Nephron progenitor cell (in vitro differentiated cells): Measurements from ENCODE around the gene ZNF804A.

Experiments used
- DNase-seq: peaks from one replicate; pipeline ENCODE4 v3.0.0; 2021
- H3K27ac Mint-ChIP-seq: 2 replicates; pipeline ENCODE4 v1.8.0; 2021; ENCODE audit warnings: mild to moderate bottlenecking, moderate library complexity, mixed read lengths
- H3K27me3 Mint-ChIP-seq: 2 replicates; pipeline ENCODE4 v1.8.0; 2021; ENCODE audit warnings: mild to moderate bottlenecking, low read depth, mixed read lengths; ENCODE audit not compliant: poor library complexity
- H3K36me3 Mint-ChIP-seq: 2 replicates; pipeline ENCODE4 v1.8.0; 2021; ENCODE audit warnings: low read depth, mixed read lengths
- H3K4me1 Mint-ChIP-seq: 2 replicates; pipeline ENCODE4 v1.8.0; 2021; ENCODE audit warnings: mixed read lengths
- H3K4me3 Mint-ChIP-seq: 2 replicates; pipeline ENCODE4 v1.8.0; 2021; ENCODE audit warnings: mild to moderate bottlenecking, moderate library complexity, mixed read lengths
- H3K9me3 Mint-ChIP-seq: 2 replicates; pipeline ENCODE4 v1.8.0; 2021; ENCODE audit warnings: mild to moderate bottlenecking, moderate library complexity, mixed read lengths
- TF ChIP-seq, protein P1 (sequence below): fragments of 200-600 bp; sonication (generic); IDR thresholded peaks from 2 replicates; pipeline ENCODE4 v1.5.0; 2021; ENCODE audit warnings: antibody characterized with exemption

Gene ZNF804A

GRCh38 chr2:184598316-184599053, at the start of gene ZNF804A:
Gene ZNF804A, plus strand, starts transcription at chr2:184598529. Its CDS starts 431 bp downstream, at chr2:184598960.
- TF ChIP-seq, protein P1, sequence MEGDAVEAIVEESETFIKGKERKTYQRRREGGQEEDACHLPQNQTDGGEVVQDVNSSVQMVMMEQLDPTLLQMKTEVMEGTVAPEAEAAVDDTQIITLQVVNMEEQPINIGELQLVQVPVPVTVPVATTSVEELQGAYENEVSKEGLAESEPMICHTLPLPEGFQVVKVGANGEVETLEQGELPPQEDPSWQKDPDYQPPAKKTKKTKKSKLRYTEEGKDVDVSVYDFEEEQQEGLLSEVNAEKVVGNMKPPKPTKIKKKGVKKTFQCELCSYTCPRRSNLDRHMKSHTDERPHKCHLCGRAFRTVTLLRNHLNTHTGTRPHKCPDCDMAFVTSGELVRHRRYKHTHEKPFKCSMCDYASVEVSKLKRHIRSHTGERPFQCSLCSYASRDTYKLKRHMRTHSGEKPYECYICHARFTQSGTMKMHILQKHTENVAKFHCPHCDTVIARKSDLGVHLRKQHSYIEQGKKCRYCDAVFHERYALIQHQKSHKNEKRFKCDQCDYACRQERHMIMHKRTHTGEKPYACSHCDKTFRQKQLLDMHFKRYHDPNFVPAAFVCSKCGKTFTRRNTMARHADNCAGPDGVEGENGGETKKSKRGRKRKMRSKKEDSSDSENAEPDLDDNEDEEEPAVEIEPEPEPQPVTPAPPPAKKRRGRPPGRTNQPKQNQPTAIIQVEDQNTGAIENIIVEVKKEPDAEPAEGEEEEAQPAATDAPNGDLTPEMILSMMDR: no peak
- H3K9me3 Mint-ChIP-seq: no peaks in the 10 kb centered on the region
- H3K4me3 Mint-ChIP-seq: peak within 1 kb of the TSS; percentile 94
- no peaks in the 10 kb centered on the region for H3K36me3 Mint-ChIP-seq
- H3K4me1 Mint-ChIP-seq: peaks cover 21% of the 10 kb centered on the region
- peak; percentile 80 for DNase-seq
- H3K27me3 Mint-ChIP-seq: peaks cover 33% of the 10 kb centered on the region
- no peak within 1 kb of the TSS for H3K27ac Mint-ChIP-seq

GRCh38 chr2:184549153-184549552, 49.2 kb upstream of the ZNF804A start:
- Mint-ChIP-seq H3K36me3 (no peaks in the 10 kb centered on the region), H3K27me3 (no peaks in the 10 kb centered on the region), H3K4me3 (no peak overlapping the region), H3K27ac (no peak overlapping the region), H3K4me1 (no peaks in the 10 kb centered on the region), H3K9me3 (no peaks in the 10 kb centered on the region)
- DNase-seq: no peak
- TF ChIP-seq, protein P1: no peak

DNA sequence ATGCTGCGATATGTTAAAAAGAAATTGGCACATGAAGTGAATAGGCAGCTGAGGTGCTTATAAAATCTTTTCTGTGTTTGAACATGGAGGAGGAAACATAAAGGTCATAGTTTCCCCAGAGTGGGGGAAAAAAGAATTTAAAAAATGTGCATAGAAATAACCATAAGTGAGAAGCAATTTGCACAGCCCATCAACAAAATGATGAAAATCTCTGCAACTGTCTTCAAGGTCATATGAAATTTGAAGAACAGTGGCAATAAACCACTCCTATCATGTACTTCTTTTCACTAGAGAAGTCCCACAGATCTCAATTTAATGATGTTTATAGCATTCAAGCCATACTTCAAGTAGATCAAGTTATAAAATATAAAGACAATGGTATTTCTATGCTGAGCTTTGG, 46.7 kb upstream of the ZNF804A start:
- TF ChIP-seq, protein P1: no peak
- Mint-ChIP-seq H3K27ac (no peak overlapping the region), H3K36me3 (no peaks in the 10 kb centered on the region), H3K27me3 (no peaks in the 10 kb centered on the region), H3K9me3 (no peaks in the 10 kb centered on the region), H3K4me3 (no peak overlapping the region), H3K4me1 (no peaks in the 10 kb centered on the region)
- DNase-seq: no peak

GRCh38 chr2:184554736-184555135, 43.6 kb upstream of the ZNF804A start:
- Mint-ChIP-seq H3K4me3 (no peak overlapping the region), H3K36me3 (no peaks in the 10 kb centered on the region), H3K4me1 (no peaks in the 10 kb centered on the region), H3K27me3 (peaks cover 2% of the 10 kb centered on the region), H3K27ac (no peak overlapping the region), H3K9me3 (no peaks in the 10 kb centered on the region)
- DNase-seq: no peak
- TF ChIP-seq, protein P1: no peak

- H3K27ac Mint-ChIP-seq: no peak overlapping the region
- no peak for DNase-seq
- no peaks in the 10 kb centered on the region for H3K4me1 Mint-ChIP-seq
- no peaks in the 10 kb centered on the region for H3K36me3 Mint-ChIP-seq
- H3K27me3 Mint-ChIP-seq: peaks cover 2% of the 10 kb centered on the region
- no peaks in the 10 kb centered on the region for H3K9me3 Mint-ChIP-seq
- no peak overlapping the region for H3K4me3 Mint-ChIP-seq
- TF ChIP-seq, protein P1: no peak
These were observed 43.0 kb upstream of the ZNF804A start for GRCh38 chr2:184555352-184555751.

- H3K36me3 Mint-ChIP-seq: no peaks in the 10 kb centered on the region
- H3K4me1 Mint-ChIP-seq: no peaks in the 10 kb centered on the region
- no peaks in the 10 kb centered on the region for H3K9me3 Mint-ChIP-seq
- no peak for DNase-seq
- peaks cover 2% of the 10 kb centered on the region for H3K27me3 Mint-ChIP-seq
- no peak overlapping the region for H3K4me3 Mint-ChIP-seq
- no peak overlapping the region for H3K27ac Mint-ChIP-seq
- TF ChIP-seq, protein P1: no peak
These were observed 41.7 kb upstream of the ZNF804A start for GRCh38 chr2:184556639-184557038.
